Measurements from ENCODE around the gene LMAN2.

DNA sequence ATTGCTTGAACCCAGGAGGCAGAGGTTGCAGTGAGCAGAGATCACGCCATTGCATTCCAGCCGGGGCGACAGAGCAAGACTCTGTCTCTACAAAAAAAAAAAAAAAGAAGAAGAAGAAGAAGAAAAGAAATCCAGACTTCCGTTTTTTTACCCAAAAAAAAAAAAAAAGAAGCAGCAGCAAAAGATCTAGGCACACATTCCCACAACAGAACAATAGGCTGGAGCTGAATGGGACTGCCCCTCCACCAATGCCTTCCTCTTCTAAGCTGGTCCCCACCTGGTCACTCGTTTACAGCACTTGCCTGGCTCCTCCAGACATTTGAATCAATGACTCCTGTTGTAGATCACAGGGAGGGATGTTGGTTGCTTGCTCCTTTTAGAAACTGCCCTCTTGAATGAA, 1.6 kb upstream of the LMAN2 start:
- TF ChIP-seq EZH2 (IDR thresholded peaks at IDR 0.05; ENCODE audit: low read depth, unreplicated experiment) (no peak), REST (IDR thresholded peaks at IDR 0.05; ENCODE audit: unreplicated experiment) (no peak), POLR2AphosphoS5 (IDR thresholded peaks at IDR 0.05; ENCODE audit: low read depth) (no peak), EZH2phosphoT487 (IDR thresholded peaks at IDR 0.05; ENCODE audit: unreplicated experiment) (no peak)
- TF ChIP-seq, protein P1, sequence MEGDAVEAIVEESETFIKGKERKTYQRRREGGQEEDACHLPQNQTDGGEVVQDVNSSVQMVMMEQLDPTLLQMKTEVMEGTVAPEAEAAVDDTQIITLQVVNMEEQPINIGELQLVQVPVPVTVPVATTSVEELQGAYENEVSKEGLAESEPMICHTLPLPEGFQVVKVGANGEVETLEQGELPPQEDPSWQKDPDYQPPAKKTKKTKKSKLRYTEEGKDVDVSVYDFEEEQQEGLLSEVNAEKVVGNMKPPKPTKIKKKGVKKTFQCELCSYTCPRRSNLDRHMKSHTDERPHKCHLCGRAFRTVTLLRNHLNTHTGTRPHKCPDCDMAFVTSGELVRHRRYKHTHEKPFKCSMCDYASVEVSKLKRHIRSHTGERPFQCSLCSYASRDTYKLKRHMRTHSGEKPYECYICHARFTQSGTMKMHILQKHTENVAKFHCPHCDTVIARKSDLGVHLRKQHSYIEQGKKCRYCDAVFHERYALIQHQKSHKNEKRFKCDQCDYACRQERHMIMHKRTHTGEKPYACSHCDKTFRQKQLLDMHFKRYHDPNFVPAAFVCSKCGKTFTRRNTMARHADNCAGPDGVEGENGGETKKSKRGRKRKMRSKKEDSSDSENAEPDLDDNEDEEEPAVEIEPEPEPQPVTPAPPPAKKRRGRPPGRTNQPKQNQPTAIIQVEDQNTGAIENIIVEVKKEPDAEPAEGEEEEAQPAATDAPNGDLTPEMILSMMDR (conservative IDR thresholded peaks at IDR 0.05; ENCODE audit: low read depth in 2 of 2), result no peak

Data from GM23338 (cell line).